ENCODE measurements around the gene AATF.
"Not testable (repeated sequence)": the region's sequence is repeated elsewhere in the genome, so short reads cannot be mapped to it uniquely, and the experiment has no call there.

The AATF gene

DNA sequence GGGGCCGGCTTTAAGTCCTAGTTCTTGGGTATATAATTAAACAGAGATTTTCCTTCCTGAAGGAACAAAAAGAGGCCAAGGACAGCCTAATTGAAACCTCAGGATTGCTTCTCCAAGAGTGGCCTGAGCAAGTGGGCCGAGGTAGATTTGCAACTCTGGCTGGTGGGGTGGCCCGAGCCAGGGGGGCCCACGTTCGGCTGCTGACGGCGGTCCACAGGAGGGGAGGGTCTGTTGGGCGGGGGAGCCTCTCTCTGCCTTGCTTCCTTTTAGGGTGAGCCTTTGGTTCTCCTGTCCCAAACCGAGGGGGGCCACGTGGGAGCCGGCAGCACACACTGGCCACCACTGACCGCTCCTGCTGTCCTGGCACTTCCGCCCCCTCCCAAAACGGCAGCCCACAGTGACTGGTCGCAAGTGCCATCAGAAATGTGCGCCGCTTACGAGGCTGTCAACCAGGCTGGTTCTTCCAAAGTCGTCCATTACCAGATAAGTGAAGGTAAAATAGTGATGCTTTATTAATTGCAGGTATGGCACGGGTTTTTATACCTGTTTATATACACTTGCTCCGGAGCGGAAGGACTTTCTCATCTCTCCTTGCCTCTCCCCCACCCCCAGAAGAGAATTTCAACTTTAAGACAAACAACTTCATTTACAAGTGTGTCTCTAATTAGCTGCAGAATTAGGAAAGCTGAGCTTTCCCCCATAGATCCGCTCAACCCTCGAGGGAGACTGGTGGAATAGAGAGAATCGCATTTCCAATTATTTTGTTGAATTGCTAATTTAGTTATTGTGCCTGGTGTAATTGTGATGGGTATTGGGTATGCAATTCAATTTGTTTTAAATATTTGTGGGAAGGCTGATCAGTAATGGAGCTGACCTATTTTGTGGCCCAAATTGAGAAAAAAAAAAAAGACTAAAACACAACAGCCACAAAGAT is 117.8 kb downstream of the AATF start:
- in situ Hi-C loops (cut with MboI; ENCODE audit: low sequenced_read_pairs) = no loop called here

DNA sequence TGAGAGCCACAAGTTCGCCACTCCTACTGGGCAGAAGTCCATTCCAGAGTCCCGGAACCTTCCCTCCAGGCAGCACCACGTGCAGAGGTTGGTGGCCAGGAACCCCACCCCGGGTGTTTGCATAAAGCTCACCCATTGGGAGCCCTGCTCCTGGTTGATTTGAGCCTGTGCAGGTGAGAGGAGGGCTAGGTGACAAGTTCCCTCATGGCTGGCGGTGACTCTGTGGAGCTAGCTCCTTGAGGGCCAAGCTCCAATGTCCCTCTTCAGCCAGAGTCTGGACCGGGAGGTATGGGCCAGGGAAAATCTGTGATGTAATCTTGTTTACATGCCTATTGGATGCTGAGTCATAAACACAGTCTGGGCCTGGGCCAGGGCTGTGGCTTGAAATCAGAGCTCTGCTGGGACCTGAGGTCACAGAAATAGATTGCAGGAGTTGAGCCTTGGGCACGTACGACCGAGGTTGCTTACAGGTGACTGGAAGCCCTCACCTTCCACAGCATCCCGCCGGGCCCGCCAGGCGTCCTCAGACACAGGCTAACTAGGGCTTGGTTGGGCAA is 118.9 kb downstream of the AATF start:
- in situ Hi-C loops (cut with MboI; ENCODE audit: low sequenced_read_pairs) = no loop called here

DNA sequence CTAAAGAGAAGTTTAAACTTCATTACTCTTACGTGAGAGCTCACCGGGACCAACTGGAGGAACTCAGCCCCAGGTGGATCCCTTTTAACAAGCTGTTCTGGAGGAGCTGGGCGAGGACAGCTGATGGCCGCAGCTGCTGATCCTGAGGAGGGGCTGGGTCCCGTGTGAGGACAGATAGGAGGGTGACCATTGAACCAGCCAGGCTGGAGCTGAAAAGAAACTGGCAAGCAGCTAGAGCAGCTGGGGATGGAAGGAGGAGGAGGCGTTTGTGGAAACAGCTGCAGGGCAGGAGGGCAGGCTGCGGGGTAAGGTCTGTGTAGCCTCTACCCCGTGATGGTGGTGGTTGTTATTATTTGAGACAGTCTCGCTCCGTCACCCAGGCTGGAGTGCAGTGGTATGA is 119.5 kb downstream of the AATF start:
- in situ Hi-C loops (cut with MboI; ENCODE audit: low sequenced_read_pairs) = no loop called here

DNA sequence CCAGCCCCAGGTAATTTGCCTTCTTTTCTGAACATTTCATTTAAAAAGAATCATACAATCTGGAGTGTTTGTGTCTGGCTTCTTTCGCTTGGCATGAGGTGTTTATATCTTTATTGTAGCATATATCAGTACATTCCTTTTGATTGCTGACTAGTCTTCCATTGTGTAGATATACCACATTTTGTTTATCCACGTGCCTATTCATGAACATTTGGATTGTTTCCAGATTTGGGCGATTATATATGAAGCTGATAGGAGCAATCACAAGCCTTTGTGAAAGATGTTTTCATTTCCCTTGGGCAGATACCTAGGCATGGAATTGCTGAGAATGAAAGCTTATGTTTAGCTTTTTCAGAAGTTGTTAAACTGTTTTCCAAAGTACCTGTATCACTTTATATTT is 120.3 kb downstream of the AATF start:
- in situ Hi-C loops (cut with MboI; ENCODE audit: low sequenced_read_pairs) = no loop called here

DNA sequence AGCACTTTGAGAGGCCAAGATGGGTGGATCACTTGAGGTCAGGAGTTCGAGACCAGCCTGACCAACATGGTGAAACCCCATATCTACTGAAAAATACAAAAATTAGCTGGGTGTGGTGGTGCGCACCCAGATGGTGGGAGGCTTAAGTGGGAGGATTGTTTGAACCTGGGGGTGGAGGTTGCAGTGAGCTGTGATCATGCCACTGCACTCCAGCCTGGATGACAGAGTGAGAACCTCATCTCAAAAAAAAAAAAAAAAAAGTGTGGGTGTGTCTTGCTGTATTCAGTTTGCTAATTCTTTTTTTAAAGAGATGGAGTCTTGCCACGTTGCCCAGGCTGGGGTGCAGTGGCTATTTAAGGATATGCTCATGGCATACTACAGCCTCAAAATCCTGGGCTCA is 124.7 kb downstream of the AATF start:
- in situ Hi-C loops (cut with MboI; ENCODE audit: low sequenced_read_pairs) = not testable (repeated sequence)

DNA sequence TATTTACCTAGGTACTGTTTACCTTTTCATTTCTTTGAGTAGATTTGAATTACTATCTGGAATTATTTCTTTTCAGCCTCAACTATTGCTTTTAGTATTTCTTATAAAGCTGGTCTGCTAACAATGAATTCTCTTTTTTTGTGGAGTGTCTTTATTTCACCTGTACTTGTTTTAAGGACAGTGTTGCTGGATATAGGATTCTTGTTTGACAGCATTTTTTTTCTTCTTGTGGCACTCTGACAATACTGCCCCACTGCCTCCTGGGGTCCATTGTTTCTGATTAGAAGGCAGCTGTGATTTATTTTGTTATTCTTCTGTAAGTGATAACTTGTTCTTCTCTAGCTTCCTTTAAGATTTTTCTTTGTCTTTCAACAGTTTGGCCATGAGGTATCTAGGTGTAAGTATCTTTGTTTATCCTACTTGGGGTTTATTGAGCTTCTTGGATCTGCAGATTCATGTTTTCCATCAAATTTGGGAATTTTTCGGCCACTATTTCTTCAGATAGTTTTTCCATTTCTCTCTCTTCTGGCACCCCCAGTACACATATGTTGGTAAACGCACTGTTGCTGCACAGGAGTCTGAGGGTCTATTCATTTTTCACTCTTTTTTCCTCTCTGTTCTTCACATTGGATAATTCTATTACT is 130.4 kb downstream of the AATF start:
- in situ Hi-C loops (cut with MboI; ENCODE audit: low sequenced_read_pairs) = no loop called here

DNA sequence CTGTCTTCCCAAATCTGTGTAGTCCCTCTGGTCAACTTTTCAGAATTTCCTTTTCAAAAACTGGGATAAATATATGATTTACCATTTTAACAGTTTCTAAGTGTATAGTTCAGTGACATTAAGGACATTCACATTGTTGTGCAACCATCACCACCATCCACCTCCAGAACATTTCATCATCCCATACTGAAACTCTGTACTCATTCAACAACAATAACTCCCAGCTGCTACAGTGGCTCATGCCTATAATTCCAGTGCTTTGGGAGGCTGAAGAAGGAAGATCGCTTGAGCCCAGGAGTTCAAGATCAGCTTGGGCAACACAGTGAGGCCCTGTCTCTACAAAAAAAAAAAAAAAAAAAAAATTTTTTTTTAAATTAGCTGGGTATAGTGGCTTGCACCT is 131.0 kb downstream of the AATF start:
- in situ Hi-C loops (cut with MboI; ENCODE audit: low sequenced_read_pairs) = no loop called here

DNA sequence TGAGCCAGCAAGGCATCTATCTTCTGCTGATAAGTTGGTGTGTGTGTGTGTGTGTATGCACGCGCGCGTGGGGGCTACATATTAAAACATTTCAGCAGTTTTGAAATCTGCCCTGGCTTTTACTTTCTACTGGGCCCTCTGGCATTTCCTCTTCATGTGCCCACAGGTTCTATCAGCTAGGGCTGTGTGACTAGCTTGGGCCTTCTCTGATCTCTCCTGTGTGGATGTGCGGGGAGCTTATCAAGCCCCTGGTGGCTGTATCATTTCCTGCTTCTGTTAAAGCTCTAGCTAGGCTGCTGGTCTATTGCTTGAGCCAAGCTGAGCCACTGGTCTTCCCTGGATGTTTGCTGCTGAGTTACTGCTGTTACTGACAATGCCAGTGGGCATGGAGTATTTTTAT is 132.5 kb downstream of the AATF start:
- in situ Hi-C loops (cut with MboI; ENCODE audit: low sequenced_read_pairs) = no loop called here

DNA sequence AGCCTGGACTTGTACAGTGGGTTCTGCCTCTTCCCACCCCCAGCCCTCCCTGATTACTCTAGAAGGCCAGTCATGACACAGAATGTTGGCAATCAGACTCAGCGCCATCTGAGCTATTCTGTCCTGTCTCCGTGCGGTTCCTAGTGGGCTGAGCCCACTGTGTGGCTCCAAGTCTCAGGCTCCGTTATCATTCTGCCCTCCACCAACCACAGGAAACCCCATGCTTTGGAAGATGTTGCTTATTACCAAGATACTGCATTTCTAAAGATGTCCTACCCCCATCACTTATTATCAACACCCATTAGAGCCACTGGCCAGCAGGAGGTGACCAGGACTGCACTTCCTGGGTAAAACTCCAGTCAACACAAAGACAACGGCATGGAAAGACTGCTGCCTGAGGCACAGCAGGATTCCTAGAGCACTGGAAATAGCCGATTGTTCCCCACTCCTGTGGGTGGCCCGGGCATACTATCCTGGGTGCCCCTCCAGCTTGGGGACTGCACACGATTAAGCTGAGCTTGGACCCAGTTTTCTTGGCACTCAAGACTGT is 133.6 kb downstream of the AATF start:
- in situ Hi-C loops (cut with MboI; ENCODE audit: low sequenced_read_pairs) = no loop called here

DNA sequence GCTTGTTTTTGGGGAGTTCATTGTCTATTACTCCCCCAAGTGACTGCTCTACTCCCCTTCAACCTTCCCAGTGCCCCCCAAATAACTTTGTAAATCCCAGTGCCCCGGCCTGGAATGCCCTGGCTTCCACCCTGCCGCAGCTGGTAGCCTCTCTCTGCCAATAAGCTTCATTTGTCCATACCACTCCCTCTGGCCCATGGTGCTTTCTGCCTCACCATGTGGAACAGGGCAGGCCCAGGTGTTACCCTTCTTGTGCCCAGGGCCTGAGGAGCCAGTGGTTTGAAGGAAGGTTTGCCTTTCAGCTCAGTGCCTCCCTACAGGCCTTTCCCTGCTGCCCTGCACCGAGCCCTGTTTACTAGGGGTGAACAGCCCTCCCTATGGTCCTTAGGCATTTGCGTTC is 134.2 kb downstream of the AATF start:
- in situ Hi-C loops (cut with MboI; ENCODE audit: low sequenced_read_pairs) = no loop called here

DNA sequence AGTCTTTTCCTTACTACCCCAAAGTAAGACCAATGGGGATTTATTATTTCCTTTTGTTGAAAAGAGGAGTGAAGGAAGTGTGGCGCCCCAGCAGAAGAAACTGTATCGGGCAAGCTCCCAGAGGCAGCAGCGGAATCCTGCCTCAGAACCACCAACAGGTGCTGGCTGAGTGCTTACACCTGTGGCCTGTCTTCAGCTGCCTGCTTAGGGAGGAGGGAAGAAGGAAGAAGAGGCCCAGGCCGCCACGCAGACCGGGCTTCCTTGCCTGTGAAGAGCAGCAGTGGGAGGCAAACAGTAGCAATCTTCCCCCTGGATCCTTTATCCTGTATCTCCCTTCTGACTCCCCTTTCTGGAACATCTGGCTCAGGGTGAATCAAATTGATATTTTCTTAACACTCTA is 134.7 kb downstream of the AATF start:
- in situ Hi-C loops (cut with MboI; ENCODE audit: low sequenced_read_pairs) = no loop called here

DNA sequence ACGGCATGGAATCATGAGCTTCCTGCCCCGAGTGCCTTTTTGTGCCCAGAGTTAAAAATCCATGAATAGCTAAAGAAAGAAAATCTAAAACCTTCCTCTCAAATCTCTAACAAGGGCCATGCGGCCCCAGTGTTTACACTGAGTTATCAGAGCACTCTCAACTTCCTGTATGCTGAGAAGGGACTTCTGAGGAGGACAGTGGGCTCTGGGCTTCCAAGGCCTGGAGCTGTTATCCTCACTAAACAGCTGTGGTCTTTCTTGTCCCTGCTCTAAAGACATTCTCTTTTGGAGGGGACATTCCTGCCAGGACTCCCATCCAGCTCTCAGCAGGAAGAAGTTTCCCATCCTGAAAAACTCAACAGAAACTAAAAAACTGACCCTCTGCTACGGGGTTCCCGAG is 135.6 kb downstream of the AATF start:
- in situ Hi-C loops (cut with MboI; ENCODE audit: low sequenced_read_pairs) = no loop called here

DNA sequence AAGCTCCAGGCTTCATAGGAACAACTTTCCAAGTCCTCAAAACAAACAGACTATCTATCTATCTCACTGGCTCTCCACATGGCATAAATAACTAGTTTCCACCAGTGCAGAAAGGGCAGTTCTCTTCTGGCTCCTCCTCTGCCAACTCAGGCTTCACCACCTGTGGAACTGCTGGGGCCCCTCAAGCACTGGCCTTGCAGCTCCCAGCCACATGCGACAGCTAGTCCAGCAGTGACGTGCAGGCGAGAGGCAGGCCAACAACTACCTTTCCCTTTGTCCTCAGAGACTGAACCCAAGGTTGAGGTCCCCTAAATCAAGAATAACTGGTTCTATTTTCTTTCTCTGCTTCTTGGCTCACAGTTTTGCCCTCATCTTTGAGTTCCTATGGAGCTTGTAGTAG is 137.6 kb downstream of the AATF start:
- in situ Hi-C loops (cut with MboI; ENCODE audit: low sequenced_read_pairs) = no loop called here

DNA sequence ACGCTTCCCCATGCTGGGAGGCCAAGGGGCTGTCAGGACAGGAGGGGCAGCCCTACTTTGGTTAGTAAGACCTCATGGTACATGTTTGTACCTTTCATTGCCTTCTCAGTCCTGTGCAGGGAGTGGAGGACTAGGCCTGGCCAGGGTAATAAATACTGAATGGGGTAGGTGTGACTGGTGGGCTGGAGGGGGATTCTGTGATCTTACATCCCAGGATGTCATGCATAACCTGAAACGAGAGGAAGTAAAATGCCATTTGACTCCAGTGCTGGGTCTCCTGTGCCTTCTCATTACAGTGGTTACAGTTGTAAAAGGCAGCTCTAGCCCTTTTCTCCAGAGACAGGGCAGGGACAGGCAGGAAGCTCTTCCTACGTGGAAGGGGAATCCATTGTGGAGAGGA is 138.2 kb downstream of the AATF start:
- in situ Hi-C loops (cut with MboI; ENCODE audit: low sequenced_read_pairs) = no loop called here

DNA sequence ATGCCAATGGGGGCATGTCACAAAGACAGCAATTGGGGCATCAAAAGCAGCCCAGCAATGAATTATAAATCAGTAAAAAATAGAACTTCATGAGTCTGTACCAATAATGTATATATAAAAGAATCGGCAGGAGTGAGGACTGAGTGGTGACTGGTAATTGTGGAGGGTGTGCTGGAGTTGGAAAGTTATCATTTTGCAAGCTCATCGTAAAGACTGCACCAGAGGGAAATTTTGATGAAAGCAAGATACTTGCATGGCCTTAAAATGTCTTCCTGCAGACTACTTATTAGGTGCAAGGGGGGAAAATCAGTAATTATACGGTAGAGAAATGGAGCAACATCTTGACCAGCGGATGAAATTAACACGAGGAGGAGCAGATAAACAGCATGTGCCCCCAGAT is 138.9 kb downstream of the AATF start:
- in situ Hi-C loops (cut with MboI; ENCODE audit: low sequenced_read_pairs) = no loop called here

DNA sequence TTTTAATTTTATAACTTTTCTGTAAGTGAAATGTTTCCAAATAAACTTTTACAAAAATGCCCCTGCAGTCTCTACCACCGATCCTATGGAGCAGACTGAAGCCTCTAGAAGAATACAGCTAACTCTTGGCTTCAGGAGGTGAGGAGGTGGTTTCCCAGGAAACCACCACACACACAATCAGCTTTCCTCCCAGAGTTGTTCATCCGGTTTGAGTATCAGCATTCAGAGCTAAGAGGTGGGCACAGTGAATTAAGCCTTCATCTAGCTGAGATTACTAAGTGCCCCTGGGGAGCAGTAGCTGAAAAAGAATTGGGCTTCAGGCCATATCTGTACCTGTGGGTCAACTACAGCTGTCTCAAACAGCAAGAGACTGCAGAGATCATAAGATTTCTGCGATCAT is 139.7 kb downstream of the AATF start:
- in situ Hi-C loops (cut with MboI; ENCODE audit: low sequenced_read_pairs) = no loop called here

DNA sequence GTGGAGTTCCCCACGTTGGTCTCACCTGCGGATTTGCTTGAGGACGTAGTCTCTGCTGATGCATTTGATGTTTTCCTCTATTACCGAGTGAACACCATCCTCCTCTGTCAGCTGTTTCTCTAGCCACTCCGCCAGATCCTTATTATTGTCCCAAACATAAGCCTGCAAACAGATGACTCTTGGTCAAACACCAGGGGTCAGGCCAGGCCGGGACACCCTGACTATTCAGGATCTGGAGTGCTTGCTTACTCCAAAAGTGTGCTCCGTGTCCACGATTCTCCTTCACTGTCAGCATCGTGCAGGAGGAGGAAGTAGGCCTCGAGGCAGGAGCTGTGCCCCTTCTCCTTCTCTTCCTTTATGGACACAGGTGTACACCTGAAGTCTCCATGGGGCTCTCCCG is 140.2 kb downstream of the AATF start:
- in situ Hi-C loops (cut with MboI; ENCODE audit: low sequenced_read_pairs) = no loop called here

DNA sequence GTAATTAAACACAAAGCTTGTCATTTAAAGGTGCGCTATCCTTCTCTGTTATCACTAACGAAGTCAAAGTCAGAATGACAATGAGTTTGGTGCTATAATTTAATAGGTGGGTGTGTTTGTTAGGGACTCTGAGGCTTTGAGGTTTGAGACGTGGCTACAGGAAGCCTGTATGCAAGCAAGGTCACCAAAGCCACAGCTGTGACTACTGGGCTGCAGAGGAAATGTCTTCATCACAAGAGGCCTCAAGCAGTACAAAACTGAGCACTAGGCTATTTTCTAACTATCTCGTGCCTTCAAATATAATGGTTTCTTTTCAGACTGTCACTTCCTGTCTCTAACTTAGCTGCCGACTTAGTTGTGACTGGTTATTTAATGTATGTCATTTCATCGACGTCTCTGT is 141.2 kb downstream of the AATF start:
- in situ Hi-C loops (cut with MboI; ENCODE audit: low sequenced_read_pairs) = no loop called here

DNA sequence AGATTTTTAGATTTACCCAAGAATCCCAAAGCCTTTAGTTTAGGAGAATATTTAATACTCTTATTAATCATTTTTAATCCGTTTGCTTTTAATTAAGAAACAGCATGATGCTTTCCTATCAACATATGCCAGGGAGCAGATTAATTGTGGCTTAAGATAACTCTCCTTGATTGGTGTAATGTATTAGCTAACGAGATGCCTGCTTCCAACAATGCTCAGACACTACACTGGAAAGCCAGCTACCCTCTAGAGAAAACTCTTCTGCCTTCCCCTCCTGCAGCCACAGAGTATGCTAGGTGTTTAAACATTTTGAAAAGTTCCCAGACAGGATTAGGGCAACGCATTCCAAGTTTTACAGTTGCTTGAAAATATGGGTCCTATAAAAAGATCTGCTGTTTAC is 142.2 kb downstream of the AATF start:
- in situ Hi-C loops (cut with MboI; ENCODE audit: low sequenced_read_pairs) = no loop called here

DNA sequence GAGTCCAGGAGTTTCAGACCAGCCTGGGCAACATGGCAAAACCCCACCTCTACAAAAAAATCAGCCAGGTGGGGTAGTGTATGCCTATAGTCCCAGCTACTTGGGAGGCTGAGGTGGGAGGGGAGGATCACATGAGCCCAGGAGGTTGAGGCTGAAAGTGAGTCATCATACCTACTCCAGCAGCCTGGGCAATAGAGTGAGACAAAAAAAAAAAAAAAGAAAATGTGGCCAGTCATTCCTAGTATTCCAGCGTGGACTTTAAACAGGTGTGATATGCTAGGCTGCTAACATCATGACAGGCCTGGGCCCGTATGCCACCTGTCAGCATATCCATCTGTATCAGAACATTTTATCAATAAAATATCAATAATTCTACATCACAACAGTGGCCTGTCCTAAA is 143.3 kb downstream of the AATF start:
- in situ Hi-C loops (cut with MboI; ENCODE audit: low sequenced_read_pairs) = no loop called here

DNA sequence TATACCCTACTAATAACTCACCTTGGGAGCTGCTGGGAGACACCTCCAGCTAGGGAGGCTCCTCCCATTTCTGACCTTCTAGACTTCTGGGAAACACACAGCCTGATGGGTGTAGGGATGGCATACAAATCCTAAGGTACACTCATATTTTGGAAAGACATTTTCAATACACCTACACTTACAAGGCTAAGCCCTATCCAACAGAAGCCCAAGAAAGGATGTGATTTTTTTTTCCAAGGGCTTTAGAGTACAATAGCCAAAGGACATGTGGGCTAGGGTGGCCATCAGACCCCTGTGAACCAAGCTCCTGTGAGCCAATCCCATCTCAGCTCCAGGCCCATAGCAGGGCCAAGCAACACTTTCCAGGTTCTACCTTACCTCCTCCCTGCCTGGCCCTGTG is 143.9 kb downstream of the AATF start:
- in situ Hi-C loops (cut with MboI; ENCODE audit: low sequenced_read_pairs) = no loop called here

DNA sequence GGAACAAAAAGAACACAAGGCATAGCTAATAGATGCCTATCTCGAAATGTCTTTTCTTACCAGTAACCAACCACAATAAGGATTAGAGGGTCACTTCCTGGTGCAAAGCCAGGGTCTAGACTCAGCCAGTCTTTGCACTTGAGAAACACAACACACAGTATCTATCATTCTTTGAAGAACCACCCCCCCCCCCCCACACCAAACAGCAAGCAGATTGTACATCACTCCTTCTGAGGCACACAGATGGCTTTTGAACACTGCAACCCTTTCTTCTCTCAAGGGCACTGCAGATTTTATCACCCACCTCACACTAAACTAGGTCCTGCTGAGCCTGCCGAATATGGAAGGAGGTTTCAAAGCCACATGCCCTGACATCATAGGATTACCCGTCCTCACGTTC is 145.6 kb downstream of the AATF start:
- in situ Hi-C loops (cut with MboI; ENCODE audit: low sequenced_read_pairs) = no loop called here

All from HL-60/S4 treated with retinoic acid at 250 ng/mL for 4 days and 3 days (cell line).